ENCODE results near the gene CASQ1. TPM values are rescaled to one million over a fixed set of nuclear protein-coding genes. Genes with fewer than 3 reads are reported as not detected.

CASQ1 gene
- total RNA-seq, 1 experiment from 2014 or later = not detected

DNA sequence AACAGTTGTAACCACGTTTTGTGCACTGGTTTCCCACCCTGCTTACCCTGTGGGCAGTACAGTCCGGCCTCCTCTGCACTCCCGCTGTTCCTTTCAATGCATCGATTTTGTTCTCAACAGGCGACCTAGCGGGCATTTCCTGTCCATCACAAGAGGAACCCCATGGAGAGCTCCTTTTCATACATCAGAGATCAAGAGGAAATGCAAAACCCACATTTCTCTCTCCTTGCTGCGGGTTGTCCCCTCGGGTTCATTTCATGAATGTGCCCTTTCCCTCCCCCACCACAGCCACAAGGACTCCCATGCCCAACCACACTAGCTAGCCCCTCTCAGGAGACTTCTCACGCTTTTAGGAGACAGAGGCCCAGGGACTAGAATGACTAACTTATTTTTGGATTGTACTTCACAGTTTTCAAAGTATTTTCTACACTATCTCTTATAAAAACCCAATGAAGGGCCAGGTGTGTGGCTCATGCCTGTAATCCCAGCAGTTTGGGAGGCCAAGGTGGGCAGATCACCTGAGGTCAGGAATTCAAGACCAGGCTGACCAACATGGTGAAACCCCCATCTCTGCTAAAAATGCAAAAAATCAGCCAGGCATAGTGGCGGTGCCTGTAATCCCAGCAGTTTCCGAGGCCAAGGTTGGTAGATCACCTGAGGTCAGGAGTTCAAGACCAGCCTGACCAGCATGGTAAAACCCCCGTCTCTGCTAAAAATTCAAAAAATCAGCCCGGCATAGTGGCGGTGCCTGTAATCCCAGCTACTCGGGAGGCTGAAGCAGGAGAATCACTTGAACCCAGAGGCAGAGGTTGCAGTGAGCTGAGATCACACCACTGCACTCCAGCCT, 20.6 kb upstream of the CASQ1 start:
- no peak overlapping the region for H3K4me3 Mint-ChIP-seq (ENCODE audit: unreplicated experiment)
- no peaks in the 10 kb centered on the region for H3K36me3 Mint-ChIP-seq (ENCODE audit: insufficient read depth, unreplicated experiment)
- TF ChIP-seq, protein P1, sequence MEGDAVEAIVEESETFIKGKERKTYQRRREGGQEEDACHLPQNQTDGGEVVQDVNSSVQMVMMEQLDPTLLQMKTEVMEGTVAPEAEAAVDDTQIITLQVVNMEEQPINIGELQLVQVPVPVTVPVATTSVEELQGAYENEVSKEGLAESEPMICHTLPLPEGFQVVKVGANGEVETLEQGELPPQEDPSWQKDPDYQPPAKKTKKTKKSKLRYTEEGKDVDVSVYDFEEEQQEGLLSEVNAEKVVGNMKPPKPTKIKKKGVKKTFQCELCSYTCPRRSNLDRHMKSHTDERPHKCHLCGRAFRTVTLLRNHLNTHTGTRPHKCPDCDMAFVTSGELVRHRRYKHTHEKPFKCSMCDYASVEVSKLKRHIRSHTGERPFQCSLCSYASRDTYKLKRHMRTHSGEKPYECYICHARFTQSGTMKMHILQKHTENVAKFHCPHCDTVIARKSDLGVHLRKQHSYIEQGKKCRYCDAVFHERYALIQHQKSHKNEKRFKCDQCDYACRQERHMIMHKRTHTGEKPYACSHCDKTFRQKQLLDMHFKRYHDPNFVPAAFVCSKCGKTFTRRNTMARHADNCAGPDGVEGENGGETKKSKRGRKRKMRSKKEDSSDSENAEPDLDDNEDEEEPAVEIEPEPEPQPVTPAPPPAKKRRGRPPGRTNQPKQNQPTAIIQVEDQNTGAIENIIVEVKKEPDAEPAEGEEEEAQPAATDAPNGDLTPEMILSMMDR (IDR thresholded peaks at IDR 0.05; ENCODE audit: unreplicated experiment) = no peak
- intact Hi-C loops (cut with micrococcal nuclease) = no loop called here
- H3K27ac Mint-ChIP-seq (ENCODE audit: low read depth, unreplicated experiment) = no peak overlapping the region
- CTCF ChIA-PET = interaction anchor here (0.5 to 2.5 kb wide), 8 partner anchors 17 to 125 kb away, joined by 3 to 10 read pairs (median 4); no protein-coding TSS in a partner anchor
- peaks cover 6% of the 10 kb centered on the region for H3K4me1 Mint-ChIP-seq (ENCODE audit: insufficient read depth, unreplicated experiment)
- DNase-seq (ENCODE audit: unreplicated experiment) = no peak
- peaks cover 49% of the 10 kb centered on the region for H3K27me3 Mint-ChIP-seq (ENCODE audit: insufficient read depth, unreplicated experiment)
- BruUV-seq (replicated peaks) = no TSS peak
- POLR2A ChIA-PET = interaction anchor here (0.7 to 1.5 kb wide), 3 partner anchors 12 to 93 kb away, joined by 3 to 6 read pairs (median 4); partner anchors contain the start of gene DCAF8
- no peaks in the 10 kb centered on the region for H3K9me3 Mint-ChIP-seq (ENCODE audit: unreplicated experiment)

DNA sequence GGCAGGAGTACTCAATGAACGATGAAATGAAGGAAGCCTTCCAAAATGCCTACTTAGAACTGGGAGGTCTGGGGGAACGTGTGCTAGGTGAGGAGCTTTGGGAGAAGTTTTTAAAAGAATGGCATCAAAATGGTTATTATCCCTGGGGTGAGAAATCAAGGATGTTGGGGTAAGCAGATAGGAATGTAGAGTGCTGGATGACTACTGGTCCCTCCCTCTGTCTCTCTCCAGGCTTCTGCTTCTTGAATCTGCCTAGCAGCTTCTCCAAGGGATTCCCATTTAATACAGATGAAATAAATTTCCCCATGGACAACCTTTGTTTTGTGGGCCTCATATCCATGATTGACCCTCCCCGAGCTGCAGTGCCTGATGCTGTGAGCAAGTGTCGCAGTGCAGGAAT, 19.0 kb upstream of the CASQ1 start:
- Mint-ChIP-seq H3K9me3 (ENCODE audit: unreplicated experiment) (no peaks in the 10 kb centered on the region), H3K4me1 (ENCODE audit: insufficient read depth, unreplicated experiment) (peaks cover 6% of the 10 kb centered on the region), H3K27ac (ENCODE audit: low read depth, unreplicated experiment) (no peak overlapping the region), H3K36me3 (ENCODE audit: insufficient read depth, unreplicated experiment) (no peaks in the 10 kb centered on the region), H3K4me3 (ENCODE audit: unreplicated experiment) (no peak overlapping the region), H3K27me3 (ENCODE audit: insufficient read depth, unreplicated experiment) (peaks cover 33% of the 10 kb centered on the region)
- TF ChIP-seq, protein P1 (IDR thresholded peaks at IDR 0.05; ENCODE audit: unreplicated experiment) = no peak
- DNase-seq (ENCODE audit: unreplicated experiment) = no peak
- CTCF ChIA-PET = interaction anchor here (0.6 to 2.5 kb wide), 8 partner anchors 16 to 120 kb away, joined by 3 to 9 read pairs (median 3); no protein-coding TSS in a partner anchor
- POLR2A ChIA-PET = no interaction called here
- intact Hi-C loops (cut with micrococcal nuclease) = no loop called here
- BruUV-seq (replicated peaks) = no TSS peak

DNA sequence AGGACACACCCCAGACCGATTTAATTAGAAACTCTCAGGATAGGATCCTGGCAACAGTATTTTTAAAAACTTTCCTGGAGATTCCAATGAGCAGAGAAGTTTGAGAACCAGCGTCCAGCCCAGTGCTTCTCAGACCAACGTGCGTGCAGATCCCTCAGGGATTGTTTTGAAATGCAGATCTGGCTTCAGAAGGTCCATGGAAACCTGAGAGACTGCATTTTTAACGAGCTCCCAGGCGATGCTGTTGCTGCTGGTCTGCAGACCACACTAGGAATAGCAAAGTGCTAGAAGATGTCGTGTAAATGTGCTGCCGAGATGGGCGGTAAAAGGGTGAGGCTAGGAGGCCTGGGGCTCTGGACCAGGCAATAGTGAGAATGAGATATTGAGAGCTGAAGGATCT, 18.4 kb upstream of the CASQ1 start:
- DNase-seq (ENCODE audit: unreplicated experiment) = no peak
- no peak overlapping the region for H3K4me3 Mint-ChIP-seq (ENCODE audit: unreplicated experiment)
- intact Hi-C loops (cut with micrococcal nuclease) = no loop called here
- H3K36me3 Mint-ChIP-seq (ENCODE audit: insufficient read depth, unreplicated experiment) = no peaks in the 10 kb centered on the region
- no peaks in the 10 kb centered on the region for H3K9me3 Mint-ChIP-seq (ENCODE audit: unreplicated experiment)
- peaks cover 27% of the 10 kb centered on the region for H3K27me3 Mint-ChIP-seq (ENCODE audit: insufficient read depth, unreplicated experiment)
- POLR2A ChIA-PET = no interaction called here
- CTCF ChIA-PET = interaction anchor here (0.7 to 2.6 kb wide), 7 partner anchors 17 to 204 kb away, joined by 3 to 9 read pairs (median 6); partner anchors contain the start of gene IGSF8
- peaks cover 6% of the 10 kb centered on the region for H3K4me1 Mint-ChIP-seq (ENCODE audit: insufficient read depth, unreplicated experiment)
- BruUV-seq (replicated peaks) = no TSS peak
- TF ChIP-seq, protein P1 (IDR thresholded peaks at IDR 0.05; ENCODE audit: unreplicated experiment) = no peak
- H3K27ac Mint-ChIP-seq (ENCODE audit: low read depth, unreplicated experiment) = no peak overlapping the region

DNA sequence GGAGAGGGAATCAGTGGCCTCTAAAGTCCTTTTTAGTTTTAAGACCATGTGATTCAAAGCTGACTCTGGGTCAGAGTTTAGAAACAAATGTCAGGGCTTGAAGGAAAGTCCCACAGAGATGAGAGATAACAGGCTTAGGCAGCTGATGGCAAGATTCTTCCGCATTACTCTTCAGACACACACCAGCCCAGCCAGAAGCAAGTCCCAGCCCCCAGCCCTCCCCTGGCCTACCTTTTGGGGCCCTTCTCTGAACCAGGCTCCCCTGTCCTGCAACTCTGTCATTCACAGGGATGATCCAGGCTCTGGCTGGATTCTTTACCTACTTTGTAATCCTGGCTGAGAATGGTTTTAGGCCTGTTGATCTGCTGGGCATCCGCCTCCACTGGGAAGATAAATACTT, 13.1 kb upstream of the CASQ1 start:
- POLR2A ChIA-PET = no interaction called here
- Mint-ChIP-seq H3K9me3 (ENCODE audit: unreplicated experiment) (no peaks in the 10 kb centered on the region), H3K27ac (ENCODE audit: low read depth, unreplicated experiment) (no peak overlapping the region), H3K27me3 (ENCODE audit: insufficient read depth, unreplicated experiment) (peaks cover 45% of the 10 kb centered on the region), H3K4me1 (ENCODE audit: insufficient read depth, unreplicated experiment) (no peaks in the 10 kb centered on the region), H3K4me3 (ENCODE audit: unreplicated experiment) (no peak overlapping the region), H3K36me3 (ENCODE audit: insufficient read depth, unreplicated experiment) (no peaks in the 10 kb centered on the region)
- intact Hi-C loops (cut with micrococcal nuclease) = no loop called here
- CTCF ChIA-PET = interaction anchor here (0.6 kb wide), 2 partner anchors 19 to 77 kb away, joined by 3 read pairs; no protein-coding TSS in a partner anchor
- no peak for DNase-seq (ENCODE audit: unreplicated experiment)
- BruUV-seq (replicated peaks) = no TSS peak
- TF ChIP-seq, protein P1 (IDR thresholded peaks at IDR 0.05; ENCODE audit: unreplicated experiment) = no peak

Measured in MCF 10A (cell line).